ENCODE data around the gene TULP1. TPM values are rescaled to one million over a fixed set of nuclear protein-coding genes. Genes with fewer than 3 reads are reported as not detected.

The TULP1 gene
- total RNA-seq, 1 donor from 2014 or later, result not detected

GRCh38 chr6:35499372-35499771, 13.3 kb downstream of the TULP1 start:
- H3K36me3 Mint-ChIP-seq (ENCODE audit: low read depth), result no peaks in the 10 kb centered on the region
- no peak overlapping the region for H3K4me3 Mint-ChIP-seq (ENCODE audit: low read depth)
- no peak for DNase-seq (ENCODE audit: low spot score)
- H3K9me3 Mint-ChIP-seq, result no peaks in the 10 kb centered on the region
- intact Hi-C loops (cut with micrococcal nuclease), result no loop called here
- H3K4me1 Mint-ChIP-seq (ENCODE audit: low read depth), result no peaks in the 10 kb centered on the region
- no peak overlapping the region for H3K27ac Mint-ChIP-seq
- H3K27me3 Mint-ChIP-seq (ENCODE audit: low read depth), result peaks cover 30% of the 10 kb centered on the region

DNA sequence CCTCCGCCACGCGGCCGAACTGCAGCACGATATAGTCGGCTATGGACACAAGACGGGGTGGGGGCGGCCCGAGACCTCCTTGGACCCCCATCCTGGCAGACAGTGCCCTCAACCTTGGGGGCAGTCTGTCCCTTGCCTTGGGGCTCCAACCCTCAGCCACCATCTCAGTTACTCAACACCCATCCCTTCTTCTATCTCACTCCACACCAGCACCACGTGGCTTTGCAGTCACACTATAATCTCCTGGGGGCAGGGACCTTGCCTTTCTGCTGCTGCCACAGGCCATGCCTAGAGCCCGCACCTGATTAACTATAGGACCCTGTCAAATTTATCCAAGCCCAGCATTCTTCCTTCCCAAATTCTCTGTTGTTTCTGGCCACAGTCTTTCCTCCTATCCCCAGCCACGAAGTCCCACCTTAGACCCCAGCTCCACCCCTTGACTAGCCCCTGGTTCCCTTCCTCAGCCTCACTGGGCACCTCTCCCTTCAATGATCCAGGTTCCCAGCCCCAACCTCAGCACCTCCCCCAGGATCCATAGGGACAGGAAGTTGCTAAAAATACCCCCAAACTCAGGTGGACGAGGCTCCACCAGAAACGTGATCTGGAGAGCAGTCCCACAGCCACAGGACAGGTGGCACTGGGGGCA, 14.2 kb downstream of the TULP1 start:
- Mint-ChIP-seq H3K4me1 (ENCODE audit: low read depth) (peaks cover 3% of the 10 kb centered on the region), H3K36me3 (ENCODE audit: low read depth) (no peaks in the 10 kb centered on the region), H3K27me3 (ENCODE audit: low read depth) (peaks cover 31% of the 10 kb centered on the region), H3K4me3 (ENCODE audit: low read depth) (peak overlapping the region; percentile 74), H3K9me3 (no peaks in the 10 kb centered on the region), H3K27ac (peak overlapping the region; percentile 21)
- no peak for DNase-seq (ENCODE audit: low spot score)
- intact Hi-C loops (cut with micrococcal nuclease), result no loop called here

GRCh38 chr6:35497571-35498421, 14.9 kb downstream of the TULP1 start:
- peak overlapping the region; percentile 26 for H3K27ac Mint-ChIP-seq
- DNase-seq (ENCODE audit: low spot score), result peak; percentile 31
- intact Hi-C loops (cut with micrococcal nuclease), result no loop called here
- H3K4me3 Mint-ChIP-seq (ENCODE audit: low read depth), result peak overlapping the region; percentile 74
- peaks cover 31% of the 10 kb centered on the region for H3K27me3 Mint-ChIP-seq (ENCODE audit: low read depth)
- no peaks in the 10 kb centered on the region for H3K9me3 Mint-ChIP-seq
- H3K36me3 Mint-ChIP-seq (ENCODE audit: low read depth), result no peaks in the 10 kb centered on the region
- peaks cover 3% of the 10 kb centered on the region for H3K4me1 Mint-ChIP-seq (ENCODE audit: low read depth)

DNA sequence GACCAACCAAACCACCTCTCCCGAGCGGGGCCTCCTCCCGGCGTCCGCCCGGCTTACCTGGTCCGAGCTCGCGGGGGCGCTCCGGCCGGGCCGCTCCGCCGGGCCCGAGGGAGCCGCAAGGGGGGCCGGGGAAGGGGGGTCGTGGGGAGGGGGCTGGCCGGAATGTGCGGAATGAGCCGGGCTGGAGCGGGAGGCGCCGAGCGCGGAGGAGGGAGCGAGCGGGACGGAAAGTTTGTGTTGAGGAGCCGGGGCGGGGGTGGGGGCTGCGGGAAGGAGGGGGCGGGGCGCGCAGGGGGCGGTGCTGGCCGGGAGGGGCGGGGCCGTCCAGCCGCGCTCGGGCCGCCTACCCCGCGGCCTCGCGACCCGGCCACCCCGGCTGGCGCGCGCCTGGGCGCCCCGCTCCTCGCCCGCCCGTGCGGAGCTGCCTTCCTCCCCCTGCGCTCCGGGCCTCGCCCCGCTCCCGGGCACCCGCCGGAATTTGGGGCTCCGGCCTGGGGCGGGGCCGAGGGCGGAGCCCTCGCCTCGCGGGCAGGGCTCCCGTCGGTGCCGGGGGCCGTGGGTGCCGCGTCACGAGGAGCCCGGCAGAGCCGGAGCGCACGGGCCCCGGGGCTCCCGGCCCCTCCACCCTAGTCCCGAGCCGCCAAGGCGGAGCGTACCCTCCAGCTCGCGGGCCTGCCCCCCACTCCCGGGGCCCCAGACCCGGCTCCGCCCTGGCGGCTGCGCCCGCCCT, 15.7 kb downstream of the TULP1 start, which contains the start of gene TEAD3:
TEAD3 (minus strand) TSS at position 239 of the 730 bp plus-strand sequence.
- intact Hi-C loops (cut with micrococcal nuclease), result no loop called here
- Mint-ChIP-seq H3K4me1 (ENCODE audit: low read depth) (peaks cover 3% of the 10 kb centered on the region), H3K9me3 (no peaks in the 10 kb centered on the region), H3K27ac (peak within 1 kb of the TSS; percentile 26), H3K4me3 (ENCODE audit: low read depth) (peak within 1 kb of the TSS; percentile 74), H3K36me3 (ENCODE audit: low read depth) (no peaks in the 10 kb centered on the region), H3K27me3 (ENCODE audit: low read depth) (peaks cover 31% of the 10 kb centered on the region)
- DNase-seq (ENCODE audit: low spot score), result peak; percentile 46

GRCh38 chr6:35496036-35496840, 16.5 kb downstream of the TULP1 start:
- Mint-ChIP-seq H3K9me3 (no peaks in the 10 kb centered on the region), H3K4me1 (ENCODE audit: low read depth) (peaks cover 3% of the 10 kb centered on the region), H3K4me3 (ENCODE audit: low read depth) (peak overlapping the region; percentile 71), H3K27ac (no peak overlapping the region), H3K36me3 (ENCODE audit: low read depth) (no peaks in the 10 kb centered on the region), H3K27me3 (ENCODE audit: low read depth) (peaks cover 29% of the 10 kb centered on the region)
- DNase-seq (ENCODE audit: low spot score), result no peak
- intact Hi-C loops (cut with micrococcal nuclease), result no loop called here

DNA sequence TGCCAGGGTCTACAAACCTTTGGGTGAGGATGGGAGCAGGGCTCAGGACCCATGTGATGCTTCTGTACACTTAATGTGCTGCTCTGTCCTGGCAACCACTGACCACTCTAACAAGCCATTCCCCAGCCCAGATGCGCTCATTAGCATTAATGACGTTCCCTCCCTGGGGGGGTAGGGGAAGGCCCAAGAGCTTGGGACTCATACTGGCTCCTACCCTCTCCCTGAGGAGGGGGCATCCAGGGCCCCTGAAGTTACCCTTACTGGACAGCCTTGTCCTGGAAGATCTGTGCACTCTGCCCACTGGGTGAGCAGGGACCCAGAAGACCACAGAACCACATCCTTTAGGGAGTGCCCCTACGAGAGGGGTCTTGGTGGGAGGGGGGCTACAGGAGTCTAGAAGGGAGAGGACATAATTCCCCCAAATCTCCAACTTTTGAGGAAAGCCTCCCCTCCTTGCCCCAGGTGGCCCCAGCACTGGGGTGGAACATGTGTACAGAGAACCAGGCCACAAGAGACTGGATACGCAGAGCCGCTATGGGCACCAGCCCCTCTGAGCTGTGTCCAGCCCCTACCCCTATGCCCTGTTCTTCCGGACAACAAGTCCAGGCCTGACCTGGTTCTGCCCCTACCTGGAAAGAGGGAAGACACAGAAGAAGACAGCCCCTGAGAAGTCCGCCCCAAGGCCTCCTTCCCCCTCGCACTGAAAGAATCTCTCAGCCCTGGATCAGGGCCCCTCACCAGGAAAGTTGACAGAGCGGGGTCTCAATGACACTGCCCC, 17.2 kb downstream of the TULP1 start:
- Mint-ChIP-seq H3K27ac (peak overlapping the region; percentile 19), H3K36me3 (ENCODE audit: low read depth) (no peaks in the 10 kb centered on the region), H3K4me3 (ENCODE audit: low read depth) (peak overlapping the region; percentile 71), H3K9me3 (no peaks in the 10 kb centered on the region), H3K27me3 (ENCODE audit: low read depth) (peaks cover 25% of the 10 kb centered on the region), H3K4me1 (ENCODE audit: low read depth) (peaks cover 3% of the 10 kb centered on the region)
- intact Hi-C loops (cut with micrococcal nuclease), result no loop called here
- no peak for DNase-seq (ENCODE audit: low spot score)

DNA sequence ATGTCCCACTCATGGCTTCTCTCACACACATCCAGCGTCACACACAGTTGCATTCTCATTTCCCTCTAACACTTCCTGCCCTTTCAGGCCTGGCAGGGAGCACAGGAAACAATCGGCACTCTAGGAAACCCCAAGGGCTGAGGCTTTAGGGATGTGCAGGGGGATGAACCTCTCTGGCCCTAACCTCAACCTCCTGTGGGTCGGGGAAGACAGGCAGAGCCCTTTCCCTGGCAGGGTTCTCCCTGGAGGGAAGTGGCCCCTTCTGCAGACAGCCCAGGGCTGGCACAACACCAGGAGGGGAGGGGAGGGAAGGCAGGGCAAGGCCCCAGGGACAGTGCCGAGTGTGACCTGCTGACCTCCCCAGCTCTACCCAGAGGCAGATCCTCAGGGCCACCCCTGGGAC, 18.5 kb downstream of the TULP1 start:
- Mint-ChIP-seq H3K4me3 (ENCODE audit: low read depth) (no peak overlapping the region), H3K36me3 (ENCODE audit: low read depth) (no peaks in the 10 kb centered on the region), H3K9me3 (no peaks in the 10 kb centered on the region), H3K4me1 (ENCODE audit: low read depth) (peaks cover 3% of the 10 kb centered on the region), H3K27me3 (ENCODE audit: low read depth) (peaks cover 20% of the 10 kb centered on the region), H3K27ac (no peak overlapping the region)
- intact Hi-C loops (cut with micrococcal nuclease), result no loop called here
- no peak for DNase-seq (ENCODE audit: low spot score)

- H3K36me3 Mint-ChIP-seq (ENCODE audit: low read depth), result no peaks in the 10 kb centered on the region
- peaks cover 16% of the 10 kb centered on the region for H3K27me3 Mint-ChIP-seq (ENCODE audit: low read depth)
- H3K4me1 Mint-ChIP-seq (ENCODE audit: low read depth), result peaks cover 3% of the 10 kb centered on the region
- no peak overlapping the region for H3K4me3 Mint-ChIP-seq (ENCODE audit: low read depth)
- intact Hi-C loops (cut with micrococcal nuclease), result no loop called here
- H3K27ac Mint-ChIP-seq, result no peak overlapping the region
- H3K9me3 Mint-ChIP-seq, result no peaks in the 10 kb centered on the region
- no peak for DNase-seq (ENCODE audit: low spot score)
Measured at GRCh38 chr6:35493307-35493983, 19.3 kb downstream of the TULP1 start.

DNA sequence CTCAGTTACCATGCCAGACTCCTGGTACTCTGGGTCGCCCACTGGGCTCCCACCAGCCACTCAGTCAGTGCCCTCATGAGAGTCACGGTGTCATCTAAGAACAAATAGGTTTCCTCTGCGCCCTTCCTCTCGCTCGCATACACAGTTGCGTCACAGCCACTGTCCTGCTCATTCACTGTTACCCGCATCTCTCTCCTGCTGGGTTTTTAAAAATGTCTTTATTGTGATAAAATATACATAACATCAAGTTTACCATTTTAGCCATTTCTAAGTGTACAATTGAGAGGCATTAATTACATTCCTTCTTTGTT, 19.8 kb downstream of the TULP1 start:
- Mint-ChIP-seq H3K36me3 (ENCODE audit: low read depth) (no peaks in the 10 kb centered on the region), H3K27me3 (ENCODE audit: low read depth) (peaks cover 14% of the 10 kb centered on the region), H3K27ac (no peak overlapping the region), H3K9me3 (no peaks in the 10 kb centered on the region), H3K4me1 (ENCODE audit: low read depth) (peaks cover 7% of the 10 kb centered on the region), H3K4me3 (ENCODE audit: low read depth) (no peak overlapping the region)
- intact Hi-C loops (cut with micrococcal nuclease), result no loop called here
- DNase-seq (ENCODE audit: low spot score), result no peak

DNA sequence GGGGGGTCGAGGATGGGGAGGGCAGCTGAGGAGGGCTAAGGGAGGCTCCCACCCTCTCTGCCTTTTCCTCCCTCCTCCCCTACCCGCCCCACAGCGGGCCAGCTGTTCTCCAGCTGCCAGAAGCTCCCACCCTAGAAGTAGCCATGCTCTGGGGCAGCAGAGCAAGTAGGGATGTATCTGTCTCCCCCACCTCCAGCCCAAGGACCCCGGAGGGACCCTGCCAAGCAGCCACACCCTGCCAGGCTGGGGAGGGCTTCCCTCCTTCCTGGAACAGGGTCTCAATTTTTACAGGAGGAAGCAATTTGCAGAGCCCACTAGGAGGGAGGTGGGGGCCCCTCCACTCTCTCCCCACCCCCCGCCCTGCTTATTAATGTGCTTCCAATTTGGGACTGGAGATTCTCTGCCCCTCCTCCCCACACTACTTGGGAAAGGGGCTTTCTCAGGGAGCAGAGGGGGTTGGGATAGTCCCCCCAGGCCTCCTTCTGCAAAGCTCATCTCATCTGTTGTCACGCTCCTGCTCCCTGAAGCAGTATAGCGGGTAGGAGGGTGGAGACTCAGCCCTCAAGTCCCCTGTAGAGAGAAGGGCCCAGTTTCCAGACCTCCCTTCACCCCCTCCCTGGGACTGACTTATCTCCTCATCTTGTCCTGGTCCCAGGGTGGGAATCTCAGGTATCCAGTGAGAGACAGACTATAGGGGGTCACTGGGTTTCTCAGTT, 20.3 kb downstream of the TULP1 start:
- Mint-ChIP-seq H3K36me3 (ENCODE audit: low read depth) (no peaks in the 10 kb centered on the region), H3K27me3 (ENCODE audit: low read depth) (peaks cover 14% of the 10 kb centered on the region), H3K9me3 (no peaks in the 10 kb centered on the region), H3K27ac (no peak overlapping the region), H3K4me3 (ENCODE audit: low read depth) (no peak overlapping the region), H3K4me1 (ENCODE audit: low read depth) (peaks cover 9% of the 10 kb centered on the region)
- DNase-seq (ENCODE audit: low spot score), result no peak
- intact Hi-C loops (cut with micrococcal nuclease), result no loop called here

GRCh38 chr6:35491558-35492257, 21.0 kb downstream of the TULP1 start:
- Mint-ChIP-seq H3K36me3 (ENCODE audit: low read depth) (no peaks in the 10 kb centered on the region), H3K4me1 (ENCODE audit: low read depth) (peaks cover 9% of the 10 kb centered on the region), H3K4me3 (ENCODE audit: low read depth) (no peak overlapping the region), H3K9me3 (no peaks in the 10 kb centered on the region), H3K27me3 (ENCODE audit: low read depth) (peaks cover 14% of the 10 kb centered on the region), H3K27ac (no peak overlapping the region)
- intact Hi-C loops (cut with micrococcal nuclease), result no loop called here
- no peak for DNase-seq (ENCODE audit: low spot score)

Data from activated T-helper 2 cell treated with anti-CD3 and anti-CD28 coated beads, Interferon-gamma antibody, Interleukin-2, Interleukin-4, amounts not matched to agents 10 μg/mL and 5 μg/mL and 100 μg/mL, durations not matched to agents 14 hours and 24 hours and 36 hours (primary cell).